Adipocyte (in vitro differentiated cells): Measurements from ENCODE around the gene PRDM16.

Experiments used
- DNase-seq: peaks from one replicate; pipeline ENCODE4 v3.0.0-alpha.2; 2015; ENCODE audit warnings: low read depth
- H3K27me3 ChIP-seq: replicated peaks from 2 replicates; pipeline ENCODE4 v1.7.0; 2013; ENCODE audit warnings: mild to moderate bottlenecking, low read length, moderate library complexity; ENCODE audit not compliant: control insufficient read depth, insufficient read depth
- H3K36me3 ChIP-seq: 2 replicates; pipeline ENCODE4 v1.7.0; 2013; ENCODE audit warnings: low read length, mild to moderate bottlenecking, moderate library complexity; ENCODE audit not compliant: control insufficient read depth, insufficient read depth, severe bottlenecking
- H3K4me1 ChIP-seq: 2 replicates; pipeline ENCODE4 v1.7.0; 2013; ENCODE audit warnings: mild to moderate bottlenecking, low read length, moderate library complexity; ENCODE audit not compliant: control insufficient read depth, insufficient read depth
- H3K4me3 ChIP-seq: 2 replicates; pipeline ENCODE4 v1.7.0; 2013; ENCODE audit warnings: mild to moderate bottlenecking, low read length, moderate library complexity
- H3K9ac ChIP-seq: 2 replicates; pipeline ENCODE4 v1.7.0; 2013; ENCODE audit warnings: mild to moderate bottlenecking, low read length, moderate library complexity
- H3K9me3 ChIP-seq: 2 replicates; pipeline ENCODE4 v1.7.0; 2013; ENCODE audit warnings: mild to moderate bottlenecking, low read length, moderate library complexity; ENCODE audit not compliant: control insufficient read depth

Gene PRDM16

GRCh38 chr1:3337798-3338724 is 269.1 kb downstream of the PRDM16 start:
- H3K4me1 ChIP-seq: no peaks in the 10 kb centered on the region
- peaks cover 7% of the 10 kb centered on the region for H3K9me3 ChIP-seq
- no peak overlapping the region for H3K9ac ChIP-seq
- no peaks in the 10 kb centered on the region for H3K36me3 ChIP-seq
- DNase-seq: no peak
- H3K27me3 ChIP-seq: peaks cover 49% of the 10 kb centered on the region
- H3K4me3 ChIP-seq: no peak overlapping the region

GRCh38 chr1:3338725-3339070 is 269.7 kb downstream of the PRDM16 start:
- H3K27me3 ChIP-seq: peaks cover 43% of the 10 kb centered on the region
- H3K4me3 ChIP-seq: no peak overlapping the region
- H3K36me3 ChIP-seq: no peaks in the 10 kb centered on the region
- H3K9me3 ChIP-seq: peaks cover 13% of the 10 kb centered on the region
- no peaks in the 10 kb centered on the region for H3K4me1 ChIP-seq
- DNase-seq: no peak
- no peak overlapping the region for H3K9ac ChIP-seq

- Histone ChIP-seq H3K4me1 (no peaks in the 10 kb centered on the region), H3K4me3 (no peak overlapping the region), H3K9me3 (peaks cover 25% of the 10 kb centered on the region), H3K36me3 (no peaks in the 10 kb centered on the region), H3K27me3 (peaks cover 31% of the 10 kb centered on the region), H3K9ac (no peak overlapping the region)
- DNase-seq: no peak
Measured at GRCh38 chr1:3339856-3340255, 270.9 kb downstream of the PRDM16 start.

GRCh38 chr1:3340548-3341235 is 271.7 kb downstream of the PRDM16 start:
- H3K9me3 ChIP-seq: peaks cover 27% of the 10 kb centered on the region
- H3K4me3 ChIP-seq: no peak overlapping the region
- no peaks in the 10 kb centered on the region for H3K4me1 ChIP-seq
- H3K36me3 ChIP-seq: no peaks in the 10 kb centered on the region
- H3K27me3 ChIP-seq: peaks cover 28% of the 10 kb centered on the region
- no peak overlapping the region for H3K9ac ChIP-seq
- DNase-seq: no peak

GRCh38 chr1:3341236-3341994 is 272.4 kb downstream of the PRDM16 start:
- no peaks in the 10 kb centered on the region for H3K4me1 ChIP-seq
- H3K27me3 ChIP-seq: peaks cover 28% of the 10 kb centered on the region
- DNase-seq: no peak
- H3K4me3 ChIP-seq: no peak overlapping the region
- peaks cover 27% of the 10 kb centered on the region for H3K9me3 ChIP-seq
- H3K9ac ChIP-seq: no peak overlapping the region
- no peaks in the 10 kb centered on the region for H3K36me3 ChIP-seq

- Histone ChIP-seq H3K36me3 (no peaks in the 10 kb centered on the region), H3K4me1 (no peaks in the 10 kb centered on the region), H3K9ac (no peak overlapping the region), H3K27me3 (peaks cover 24% of the 10 kb centered on the region), H3K4me3 (no peak overlapping the region), H3K9me3 (peaks cover 27% of the 10 kb centered on the region)
- no peak for DNase-seq
Measured at GRCh38 chr1:3342960-3343359, 274.0 kb downstream of the PRDM16 start.

- H3K9ac ChIP-seq: no peak overlapping the region
- H3K9me3 ChIP-seq: peaks cover 27% of the 10 kb centered on the region
- peaks cover 25% of the 10 kb centered on the region for H3K27me3 ChIP-seq
- no peaks in the 10 kb centered on the region for H3K36me3 ChIP-seq
- H3K4me1 ChIP-seq: no peaks in the 10 kb centered on the region
- DNase-seq: no peak
- no peak overlapping the region for H3K4me3 ChIP-seq
Measured at GRCh38 chr1:3344395-3344794, 275.4 kb downstream of the PRDM16 start.

GRCh38 chr1:3345792-3346191 is 276.8 kb downstream of the PRDM16 start:
- peaks cover 7% of the 10 kb centered on the region for H3K4me1 ChIP-seq
- no peak for DNase-seq
- H3K9me3 ChIP-seq: peaks cover 27% of the 10 kb centered on the region

GRCh38 chr1:3346478-3346877 is 277.5 kb downstream of the PRDM16 start:
- Histone ChIP-seq H3K9me3 (peaks cover 27% of the 10 kb centered on the region), H3K27me3 (peaks cover 17% of the 10 kb centered on the region), H3K9ac (no peak overlapping the region), H3K4me3 (no peak overlapping the region), H3K36me3 (no peaks in the 10 kb centered on the region), H3K4me1 (peaks cover 12% of the 10 kb centered on the region)
- DNase-seq: no peak

More at GRCh38 chr1:3345792-3346191, 276.8 kb downstream of the PRDM16 start:
- Histone ChIP-seq H3K4me3 (no peak overlapping the region), H3K27me3 (peaks cover 21% of the 10 kb centered on the region), H3K36me3 (no peaks in the 10 kb centered on the region), H3K9ac (no peak overlapping the region)

GRCh38 chr1:3347257-3348020 is 278.4 kb downstream of the PRDM16 start:
- Histone ChIP-seq H3K36me3 (no peaks in the 10 kb centered on the region), H3K9ac (no peak overlapping the region), H3K4me1 (peaks cover 16% of the 10 kb centered on the region), H3K4me3 (no peak overlapping the region), H3K9me3 (peaks cover 27% of the 10 kb centered on the region), H3K27me3 (peaks cover 9% of the 10 kb centered on the region)
- DNase-seq: no peak
